ENCODE results near the gene EMC10.
"Not testable (repeated sequence)": the region's sequence is repeated elsewhere in the genome, so short reads cannot be mapped to it uniquely, and the experiment has no call there.

The EMC10 gene

GRCh38 chr19:50453243-50453642 lies 23.1 kb upstream of the EMC10 start:
- no peak for DNase-seq

- DNase-seq, result no peak
Observed at GRCh38 chr19:50455992-50456391, 20.3 kb upstream of the EMC10 start.

- DNase-seq, result no peak
Observed at GRCh38 chr19:50457300-50457699, 19.0 kb upstream of the EMC10 start.

GRCh38 chr19:50458396-50459066 lies 17.8 kb upstream of the EMC10 start:
- no peak for DNase-seq

- no peak for DNase-seq
Observed at GRCh38 chr19:50459067-50459456, 17.2 kb upstream of the EMC10 start.

- DNase-seq, result no peak
Observed at GRCh38 chr19:50459638-50460037, 16.7 kb upstream of the EMC10 start.

- DNase-seq, result no peak
Observed at GRCh38 chr19:50460161-50460765, 16.0 kb upstream of the EMC10 start.

- DNase-seq, result peak; percentile 46
Observed at GRCh38 chr19:50461066-50461875, 15.0 kb upstream of the EMC10 start.

GRCh38 chr19:50462970-50463369 lies 13.3 kb upstream of the EMC10 start:
- DNase-seq, result no peak

GRCh38 chr19:50464348-50464747 lies 12.0 kb upstream of the EMC10 start:
- DNase-seq, result no peak

GRCh38 chr19:50465000-50465399 lies 11.3 kb upstream of the EMC10 start:
- no peak for DNase-seq

- no peak for DNase-seq
Observed at GRCh38 chr19:50465986-50466705, 10.2 kb upstream of the EMC10 start.

GRCh38 chr19:50466706-50467039 lies 9.6 kb upstream of the EMC10 start:
- DNase-seq, result no peak

- no peak for DNase-seq
Observed at GRCh38 chr19:50467566-50467965, 8.7 kb upstream of the EMC10 start.

GRCh38 chr19:50468818-50469217 lies 7.5 kb upstream of the EMC10 start:
- no peak for DNase-seq

- not testable (repeated sequence) for DNase-seq
Observed at GRCh38 chr19:50473336-50473735, 3.0 kb upstream of the EMC10 start.

GRCh38 chr19:50475101-50475568 lies 1.2 kb upstream of the EMC10 start:
- no peak for DNase-seq

GRCh38 chr19:50475736-50476223 lies 527 bp upstream of the EMC10 start:
- DNase-seq, result no peak

GRCh38 chr19:50476907-50477238 lies 566 bp downstream of the EMC10 start:
- DNase-seq, result no peak

- DNase-seq, result no peak
Observed at GRCh38 chr19:50477751-50478515, 1.6 kb downstream of the EMC10 start.

- DNase-seq, result no peak
Observed at GRCh38 chr19:50478901-50479715, 2.8 kb downstream of the EMC10 start.

Measured in activated T-cell treated with anti-CD3 and anti-CD28 coated beads for 4 hours (primary cell).